Colon (tissue), 2 donors: ENCODE data around the gene ADCY4.
"Not testable (repeated sequence)": the region's sequence is repeated elsewhere in the genome, so short reads cannot be mapped to it uniquely, and the experiment has no call there.

Experiments
- FAIRE-seq: peaks from 2 replicates; lab custom pipeline; 2012; peaks lifted over from hg19 to GRCh38; lab: Jason Lieb, UNC
- donor health status: control.
- donor health status: control.

Gene ADCY4

DNA sequence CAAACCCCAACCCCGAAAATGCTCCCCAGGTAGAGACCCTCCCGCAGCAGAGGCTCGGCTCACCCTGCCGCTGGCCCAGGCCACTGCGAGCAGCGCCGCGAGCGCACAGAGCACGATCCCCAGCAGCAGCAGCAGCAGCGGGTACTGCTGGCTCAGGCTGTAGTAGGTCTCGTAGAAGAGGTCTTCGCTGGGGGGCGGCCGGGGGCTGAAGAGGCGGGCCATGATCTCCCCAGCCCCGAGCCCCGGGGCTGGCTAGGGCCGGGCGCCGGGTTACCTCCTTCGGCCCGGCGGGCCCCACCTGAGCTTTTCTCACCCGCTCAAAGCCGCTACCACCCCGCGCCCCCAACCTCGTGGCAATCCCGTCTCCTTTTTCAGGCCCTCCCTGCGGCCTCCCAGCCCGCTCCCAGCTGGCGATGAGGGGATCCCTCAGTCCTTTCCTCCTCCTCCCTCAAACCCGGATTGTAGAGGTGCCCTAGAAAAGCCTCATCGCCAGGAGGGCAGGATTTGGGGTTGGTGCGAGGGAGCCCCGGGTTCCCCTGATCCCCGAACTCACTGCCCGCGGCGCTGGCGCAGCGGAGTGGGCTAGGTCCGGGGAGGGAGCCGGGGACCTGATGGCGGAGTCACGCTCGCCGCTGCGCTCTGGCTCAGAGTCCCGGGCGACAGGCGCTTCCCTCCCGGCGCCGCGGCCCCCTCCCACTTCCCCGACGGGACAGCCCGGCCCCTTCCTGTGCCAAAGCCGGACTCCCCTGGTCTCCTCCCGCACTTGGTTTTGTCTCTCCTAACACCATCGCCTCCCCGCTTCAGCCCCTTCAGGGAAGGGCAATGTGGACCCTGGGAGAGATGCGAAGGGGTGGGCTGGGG lies at the start of gene ADCY4:
Gene ADCY4, minus strand, starts transcription at position 641 of the 861 bp plus-strand sequence. Its CDS starts 419 bp downstream, at position 222.
- FAIRE-seq: no peak

DNA sequence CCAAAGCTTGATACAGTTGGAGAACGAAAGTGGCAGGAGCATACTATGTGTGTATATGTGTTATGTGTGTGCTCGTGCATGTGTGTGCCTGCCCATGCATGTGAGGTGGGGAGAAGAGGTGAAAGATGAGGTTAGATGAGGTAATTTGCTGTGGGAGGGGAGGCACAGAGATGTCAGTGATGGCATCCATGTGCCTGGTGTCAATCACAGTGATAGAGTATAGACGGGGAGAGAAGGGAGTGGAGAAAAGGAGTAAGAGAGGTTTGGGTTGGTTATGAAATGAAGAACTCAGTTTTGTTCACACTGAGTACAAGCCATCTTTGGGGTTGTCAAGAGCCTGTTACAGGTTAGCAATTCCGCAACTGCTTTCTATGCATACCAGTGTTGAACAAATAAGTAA lies 49.3 kb upstream of the ADCY4 start:
- FAIRE-seq: no peak

DNA sequence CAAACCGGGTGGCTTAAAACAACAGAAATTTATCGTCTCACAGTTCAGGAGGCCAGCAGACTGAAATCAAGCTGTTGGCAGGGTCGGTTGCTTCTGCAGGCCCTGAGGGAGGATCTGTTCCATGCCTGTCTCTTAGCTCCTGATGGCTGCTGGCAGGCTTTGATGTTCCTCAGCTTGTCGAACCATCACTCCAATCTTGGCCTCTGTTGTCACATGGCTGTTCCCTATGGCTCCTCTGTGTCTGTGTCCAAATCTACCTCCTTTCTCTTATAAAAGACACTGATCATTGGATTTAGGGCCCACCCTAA lies 47.1 kb upstream of the ADCY4 start:
- no peak for FAIRE-seq

DNA sequence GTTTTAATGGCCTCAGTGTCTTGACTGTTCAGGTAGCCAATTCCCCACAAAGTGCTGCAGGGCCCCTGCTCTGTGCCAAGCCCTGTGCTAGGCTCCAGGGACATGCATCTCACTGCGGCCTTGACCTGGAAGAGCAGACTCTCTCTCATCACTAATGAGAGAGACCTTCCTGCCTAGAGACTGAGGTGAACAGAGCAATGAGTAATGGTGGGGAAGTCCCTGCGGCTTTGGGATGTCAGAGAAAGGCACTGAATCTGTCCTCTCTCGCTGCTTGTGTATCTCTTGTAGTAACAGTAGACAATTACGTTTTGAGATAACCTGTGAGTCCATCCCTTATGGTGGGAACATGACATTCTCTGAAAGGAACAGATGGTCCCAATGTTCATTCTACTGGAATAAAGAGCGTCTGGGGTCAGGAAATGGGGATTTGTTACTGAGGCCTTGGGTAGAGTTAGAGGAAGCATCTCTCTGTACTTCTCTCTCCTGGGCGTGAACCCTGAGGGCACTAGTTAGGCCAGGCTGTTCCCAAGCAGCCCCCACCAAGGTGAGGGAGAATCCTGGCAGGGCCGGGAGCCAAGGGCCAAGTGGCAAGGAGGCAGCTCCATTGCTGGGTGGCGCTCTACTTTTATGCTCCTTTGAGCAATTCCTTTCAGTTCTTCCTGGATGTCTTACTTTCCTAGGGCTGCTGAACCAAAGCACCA lies 46.6 kb upstream of the ADCY4 start:
- no peak for FAIRE-seq

DNA sequence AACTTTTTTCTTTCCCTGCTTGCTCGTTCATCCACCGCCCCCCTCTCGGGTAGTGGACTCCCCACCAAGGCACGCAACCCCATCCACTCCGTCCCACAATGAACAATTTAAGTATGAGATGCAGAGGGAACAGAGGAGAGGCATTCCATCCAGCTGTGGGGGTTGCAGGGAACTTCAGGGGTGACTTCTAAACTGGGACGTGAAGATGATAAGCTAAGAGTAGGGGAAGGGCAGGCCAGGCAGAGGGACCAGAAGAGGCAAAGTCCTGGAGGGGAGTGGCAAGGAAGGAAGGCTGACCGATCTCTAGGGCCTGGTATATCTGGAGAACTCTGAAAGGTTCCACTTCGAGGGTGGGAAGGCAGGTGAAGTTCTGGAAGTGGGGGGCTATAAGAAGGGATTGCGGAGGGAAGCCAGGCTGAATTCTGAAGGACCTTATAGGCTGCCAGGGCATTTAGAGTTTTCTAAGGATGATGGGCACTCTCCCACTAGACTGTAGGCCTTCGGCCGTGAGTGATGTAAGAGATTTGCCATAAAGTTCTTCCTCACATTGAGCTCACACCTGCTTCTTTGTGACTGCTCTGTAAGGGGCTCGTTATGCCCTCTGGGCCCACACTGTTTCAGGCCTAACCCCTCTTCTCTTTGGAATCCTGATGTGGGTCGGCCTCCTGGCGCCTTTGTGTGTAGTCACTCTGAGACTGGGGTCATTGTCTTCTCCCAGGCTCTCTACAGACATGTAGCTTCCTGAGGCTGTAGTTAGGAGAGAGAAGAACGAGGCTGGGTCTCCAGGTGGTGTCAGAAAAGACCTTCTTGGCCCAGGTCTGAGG lies 45.2 kb upstream of the ADCY4 start:
- FAIRE-seq: no peak

DNA sequence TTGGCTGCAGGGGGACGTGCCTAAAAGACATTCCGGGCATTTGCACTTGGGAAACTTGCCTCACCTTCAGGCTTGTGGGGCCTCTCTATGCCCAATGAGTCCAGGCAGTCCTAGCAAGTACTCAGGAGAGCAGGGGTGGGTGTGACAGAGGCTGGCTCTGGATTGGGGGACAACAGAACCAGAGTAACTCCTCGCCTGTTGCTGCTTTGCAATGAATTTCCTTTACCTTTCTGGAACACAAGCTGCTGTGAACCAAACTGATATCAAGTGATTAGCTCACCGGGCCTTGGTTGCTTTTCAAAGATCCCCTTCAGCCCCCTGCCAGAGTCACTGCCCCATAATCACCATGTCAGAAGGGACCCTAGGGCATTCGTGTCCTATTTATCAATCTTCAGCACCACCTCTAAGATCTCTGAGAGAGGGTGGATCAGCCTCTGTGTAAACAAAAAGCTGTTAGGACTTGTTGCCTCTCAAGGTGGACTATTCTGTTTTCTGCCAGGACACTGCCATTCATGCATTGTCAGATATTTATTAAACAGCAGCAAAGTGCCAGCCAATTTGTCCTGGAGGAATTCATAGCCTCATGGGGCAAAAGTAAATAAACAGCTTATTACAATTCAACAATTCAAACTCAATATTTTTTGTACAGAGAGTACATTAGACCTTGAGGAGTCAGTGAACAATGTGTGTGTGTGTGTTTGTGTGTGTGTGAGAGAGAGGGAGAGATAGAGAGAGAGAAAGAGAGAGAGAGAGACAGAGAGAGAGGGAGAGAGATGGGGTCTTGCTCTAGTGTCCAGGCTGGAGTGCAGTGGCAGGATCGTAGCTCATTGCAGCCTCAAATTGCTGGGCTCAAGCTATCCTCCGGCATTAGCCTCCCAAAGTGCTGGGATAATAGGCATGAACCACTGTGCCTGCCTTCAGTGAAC lies 44.4 kb upstream of the ADCY4 start:
- no peak for FAIRE-seq

DNA sequence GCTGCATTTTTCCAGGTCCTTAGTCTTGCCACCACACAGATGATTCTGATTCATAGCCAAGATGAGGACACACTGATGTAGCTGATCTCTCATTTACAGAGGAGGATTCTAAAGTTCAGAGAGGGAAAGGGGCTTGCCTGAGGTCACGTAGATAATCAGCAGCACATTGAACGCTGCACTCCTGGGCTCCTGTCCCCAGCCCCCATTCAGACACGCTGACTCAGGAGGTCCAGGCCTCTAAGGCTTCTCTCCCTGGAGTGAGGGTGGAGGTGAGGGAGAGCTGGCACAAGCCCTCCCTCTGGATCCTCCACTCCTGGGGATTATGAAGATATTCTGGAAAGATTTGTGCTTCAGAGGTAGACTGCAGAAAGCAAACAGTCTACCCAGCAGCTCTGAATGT lies 43.5 kb upstream of the ADCY4 start:
- FAIRE-seq: no peak

DNA sequence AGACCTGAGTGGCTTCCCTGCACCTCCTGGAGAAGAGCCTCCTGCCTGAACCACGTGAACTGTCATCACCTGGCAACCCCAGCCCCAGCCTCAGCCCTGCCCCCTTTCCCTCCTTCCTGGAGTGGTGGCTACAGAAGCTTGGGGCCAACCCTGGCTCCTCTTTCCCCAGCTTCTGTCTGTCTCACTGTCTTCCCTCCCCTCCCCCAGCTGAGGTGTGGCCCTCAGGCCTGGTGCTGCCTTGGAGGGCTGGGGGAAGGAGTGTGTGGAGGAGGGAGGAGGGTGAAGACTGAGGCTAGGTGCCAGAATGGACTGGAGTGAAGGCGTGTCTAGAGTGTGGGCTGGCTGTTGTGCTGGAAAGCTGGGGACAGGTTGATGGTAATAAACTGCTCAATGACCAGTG lies 42.8 kb upstream of the ADCY4 start:
- FAIRE-seq: no peak

DNA sequence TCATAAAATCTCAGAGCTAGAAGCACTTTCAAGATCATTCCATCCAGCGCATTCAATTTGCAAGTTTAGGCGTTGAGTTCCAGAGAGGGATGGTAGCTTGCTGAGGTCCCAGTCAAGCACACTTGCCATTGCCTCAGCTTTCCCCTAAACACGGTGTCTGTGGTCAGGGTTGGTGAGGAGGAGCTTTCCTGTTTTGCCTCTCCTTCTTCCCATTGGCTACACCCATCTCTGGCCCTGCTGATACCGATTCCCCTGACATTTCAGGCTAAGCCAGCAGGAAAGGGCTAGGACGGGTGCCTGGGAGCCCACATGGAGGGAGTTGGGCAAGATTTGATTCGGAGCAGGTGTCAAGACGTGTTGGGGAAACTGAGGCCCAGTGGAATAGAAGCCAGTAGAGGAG lies 42.3 kb upstream of the ADCY4 start:
- FAIRE-seq: no peak

DNA sequence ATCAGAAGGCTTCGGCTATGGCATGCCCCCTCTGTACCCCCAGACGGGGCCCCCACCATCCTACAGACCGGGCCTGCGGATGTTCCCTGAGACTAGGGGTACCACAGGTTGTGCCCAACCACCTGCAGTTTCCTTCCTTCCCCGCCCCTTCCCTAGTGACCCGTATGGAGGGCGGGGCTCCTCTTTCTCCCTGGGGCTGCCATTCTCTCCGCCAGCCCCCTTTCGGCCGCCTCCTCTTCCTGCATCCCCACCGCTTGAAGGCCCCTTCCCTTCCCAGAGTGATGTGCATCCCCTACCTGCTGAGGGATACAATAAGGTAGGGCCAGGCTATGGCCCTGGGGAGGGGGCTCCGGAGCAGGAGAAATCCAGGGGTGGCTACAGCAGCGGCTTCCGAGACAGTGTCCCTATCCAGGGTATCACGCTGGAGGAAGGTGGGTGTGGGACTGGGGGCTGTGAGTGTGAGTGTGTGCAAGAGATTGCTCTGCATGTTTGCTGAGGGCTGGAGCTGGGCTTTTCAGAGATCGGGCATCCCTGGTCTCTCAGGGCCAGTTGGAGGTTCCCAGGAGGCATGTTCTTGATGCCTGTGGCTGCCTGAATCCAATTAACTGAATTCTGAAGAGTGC lies 41.7 kb upstream of the ADCY4 start:
- no peak for FAIRE-seq

DNA sequence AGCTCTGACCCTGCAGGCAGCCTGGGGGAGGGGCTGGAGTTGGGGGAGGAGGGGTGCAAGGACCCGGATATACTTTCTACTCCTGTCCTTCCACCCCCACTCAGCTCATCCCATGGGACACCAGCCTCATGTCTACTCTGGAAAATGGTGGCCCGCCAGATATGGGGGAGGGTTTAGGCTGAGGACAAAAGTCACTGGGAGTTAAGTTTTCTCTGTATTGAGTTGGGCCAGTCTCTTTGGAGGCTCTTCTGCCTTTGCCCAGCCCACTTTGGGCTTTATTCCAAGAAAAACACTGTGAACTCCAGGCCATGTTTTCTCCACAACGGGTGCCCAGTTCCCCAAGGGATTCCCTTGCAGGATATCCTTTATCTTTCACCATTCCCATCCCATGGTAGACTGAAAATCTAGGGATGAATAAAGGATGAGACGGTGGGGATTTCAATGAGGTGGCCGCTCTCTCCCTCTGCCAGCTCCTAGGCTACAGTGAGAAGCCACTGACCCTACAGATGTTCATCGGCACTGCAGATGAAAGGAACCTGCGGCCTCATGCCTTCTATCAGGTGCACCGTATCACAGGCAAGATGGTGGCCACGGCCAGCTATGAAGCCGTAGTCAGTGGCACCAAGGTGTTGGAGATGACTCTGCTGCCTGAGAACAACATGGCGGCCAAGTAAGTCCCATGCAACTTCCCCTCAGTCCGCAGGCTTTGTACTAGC lies 38.0 kb upstream of the ADCY4 start:
- no peak for FAIRE-seq

DNA sequence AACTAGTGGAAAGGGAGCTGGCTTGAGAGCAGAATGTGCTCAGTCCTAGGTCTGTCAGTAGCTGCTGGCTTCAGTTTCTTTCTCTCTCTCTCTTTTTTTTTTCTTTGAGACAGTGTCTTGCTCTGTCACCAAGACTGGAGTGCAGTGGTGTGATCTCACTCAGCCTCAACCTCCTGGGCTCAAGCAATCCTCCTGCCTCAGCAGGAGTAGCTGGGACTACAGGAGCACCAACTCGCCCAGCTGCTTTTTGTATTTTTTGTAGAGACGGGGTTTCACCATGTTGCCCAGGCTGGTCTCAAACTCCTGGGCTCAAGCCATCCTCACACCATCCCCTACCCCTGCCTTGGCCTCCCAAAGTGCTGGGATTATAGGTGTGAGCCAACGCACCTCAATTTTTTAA lies 36.7 kb upstream of the ADCY4 start:
- FAIRE-seq: not testable (repeated sequence)

DNA sequence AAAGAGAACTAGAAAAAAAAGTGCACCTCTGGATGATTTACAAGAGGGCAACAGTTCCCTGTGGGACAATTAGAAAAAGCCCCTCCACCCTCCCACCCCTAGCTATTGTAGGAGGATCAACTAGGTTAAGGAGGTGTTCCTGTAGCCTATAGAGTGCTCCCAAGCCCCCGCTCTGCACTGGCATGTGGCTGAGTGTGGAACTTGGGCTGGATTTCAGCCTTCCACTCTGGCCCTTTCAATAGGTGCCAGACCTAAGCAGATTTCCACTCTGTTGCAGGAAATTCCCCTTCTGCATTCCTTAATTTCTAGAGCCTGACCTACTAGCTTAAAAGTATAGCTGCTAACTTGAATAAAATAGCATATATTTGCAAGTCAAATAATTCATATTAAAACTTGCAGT lies 35.9 kb upstream of the ADCY4 start:
- no peak for FAIRE-seq

DNA sequence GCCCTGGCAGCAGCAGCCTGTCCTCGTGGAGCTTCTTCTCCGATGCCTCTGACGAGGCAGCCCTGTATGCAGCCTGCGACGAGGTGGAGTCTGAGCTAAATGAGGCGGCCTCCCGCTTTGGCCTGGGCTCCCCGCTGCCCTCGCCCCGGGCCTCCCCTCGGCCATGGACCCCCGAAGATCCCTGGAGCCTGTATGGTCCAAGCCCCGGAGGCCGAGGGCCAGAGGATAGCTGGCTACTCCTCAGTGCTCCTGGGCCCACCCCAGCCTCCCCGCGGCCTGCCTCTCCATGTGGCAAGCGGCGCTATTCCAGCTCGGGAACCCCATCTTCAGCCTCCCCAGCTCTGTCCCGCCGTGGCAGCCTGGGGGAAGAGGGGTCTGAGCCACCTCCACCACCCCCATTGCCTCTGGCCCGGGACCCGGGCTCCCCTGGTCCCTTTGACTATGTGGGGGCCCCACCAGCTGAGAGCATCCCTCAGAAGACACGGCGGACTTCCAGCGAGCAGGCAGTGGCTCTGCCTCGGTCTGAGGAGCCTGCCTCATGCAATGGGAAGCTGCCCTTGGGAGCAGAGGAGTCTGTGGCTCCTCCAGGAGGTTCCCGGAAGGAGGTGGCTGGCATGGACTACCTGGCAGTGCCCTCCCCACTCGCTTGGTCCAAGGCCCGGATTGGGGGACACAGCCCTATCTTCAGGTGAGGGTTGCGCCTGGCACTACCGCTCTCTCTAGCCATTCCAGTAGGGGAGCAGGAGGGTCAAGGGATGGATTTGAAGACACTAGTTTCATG lies 35.2 kb upstream of the ADCY4 start:
- no peak for FAIRE-seq

DNA sequence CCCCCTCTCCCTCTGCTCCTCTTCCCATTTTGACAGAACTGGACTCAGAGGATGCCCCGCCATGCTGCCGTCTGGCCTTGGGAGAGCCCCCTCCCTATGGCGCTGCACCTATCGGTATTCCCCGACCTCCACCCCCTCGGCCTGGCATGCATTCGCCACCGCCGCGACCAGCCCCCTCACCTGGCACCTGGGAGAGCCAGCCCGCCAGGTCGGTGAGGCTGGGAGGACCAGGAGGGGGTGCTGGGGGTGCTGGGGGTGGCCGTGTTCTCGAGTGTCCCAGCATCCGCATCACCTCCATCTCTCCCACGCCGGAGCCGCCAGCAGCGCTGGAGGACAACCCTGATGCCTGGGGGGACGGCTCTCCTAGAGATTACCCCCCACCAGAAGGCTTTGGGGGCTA lies 34.6 kb upstream of the ADCY4 start:
- no peak for FAIRE-seq

DNA sequence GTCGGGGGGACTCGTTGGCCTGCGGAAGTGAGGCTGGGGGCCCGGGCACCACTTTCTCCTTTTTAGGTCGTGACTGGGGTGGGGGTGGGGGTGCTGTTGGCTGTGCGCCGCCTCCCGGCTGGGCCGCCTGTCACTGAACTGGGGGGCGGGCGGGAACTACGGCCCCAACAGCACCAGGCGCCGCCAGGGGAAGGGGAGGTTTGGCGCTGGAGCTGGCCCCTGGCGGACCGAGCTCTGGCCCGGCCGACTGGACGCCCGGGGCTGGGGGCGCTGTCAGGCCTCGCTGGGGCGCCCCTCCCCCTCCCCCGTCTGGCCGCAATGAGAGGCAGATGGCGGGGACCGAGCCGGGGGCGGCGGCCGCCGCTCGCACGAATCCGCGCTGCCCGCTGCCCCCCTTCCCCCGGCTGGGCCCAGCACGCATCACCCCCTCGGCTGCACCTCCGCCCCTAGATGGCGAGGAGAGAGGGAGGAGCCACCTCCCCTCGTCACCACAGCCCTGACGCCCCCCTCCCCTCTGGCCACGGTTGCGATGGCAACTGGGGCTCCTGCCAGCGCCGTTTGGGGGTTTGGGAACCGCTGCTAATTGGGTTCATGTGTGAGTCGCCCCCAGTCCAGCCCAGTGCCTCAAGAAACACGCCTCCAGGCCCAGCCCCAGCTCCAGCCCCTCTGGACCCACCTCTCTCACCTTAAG lies 33.8 kb upstream of the ADCY4 start:
- no peak for FAIRE-seq

DNA sequence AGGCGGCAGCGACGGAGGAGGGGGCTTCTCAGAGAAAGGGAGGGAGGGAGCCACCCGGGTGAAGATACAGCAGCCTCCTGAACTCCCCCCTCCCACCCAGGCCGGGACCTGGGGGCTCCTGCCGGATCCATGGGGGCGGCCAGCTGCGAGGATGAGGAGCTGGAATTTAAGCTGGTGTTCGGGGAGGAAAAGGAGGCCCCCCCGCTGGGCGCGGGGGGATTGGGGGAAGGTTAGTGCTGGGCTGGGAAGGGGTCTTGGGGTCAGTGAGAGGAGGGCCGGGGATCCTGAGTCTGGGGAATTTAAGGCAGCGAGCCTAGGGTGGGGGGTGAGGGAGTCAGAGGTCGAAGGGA lies 33.3 kb upstream of the ADCY4 start:
- no peak for FAIRE-seq

DNA sequence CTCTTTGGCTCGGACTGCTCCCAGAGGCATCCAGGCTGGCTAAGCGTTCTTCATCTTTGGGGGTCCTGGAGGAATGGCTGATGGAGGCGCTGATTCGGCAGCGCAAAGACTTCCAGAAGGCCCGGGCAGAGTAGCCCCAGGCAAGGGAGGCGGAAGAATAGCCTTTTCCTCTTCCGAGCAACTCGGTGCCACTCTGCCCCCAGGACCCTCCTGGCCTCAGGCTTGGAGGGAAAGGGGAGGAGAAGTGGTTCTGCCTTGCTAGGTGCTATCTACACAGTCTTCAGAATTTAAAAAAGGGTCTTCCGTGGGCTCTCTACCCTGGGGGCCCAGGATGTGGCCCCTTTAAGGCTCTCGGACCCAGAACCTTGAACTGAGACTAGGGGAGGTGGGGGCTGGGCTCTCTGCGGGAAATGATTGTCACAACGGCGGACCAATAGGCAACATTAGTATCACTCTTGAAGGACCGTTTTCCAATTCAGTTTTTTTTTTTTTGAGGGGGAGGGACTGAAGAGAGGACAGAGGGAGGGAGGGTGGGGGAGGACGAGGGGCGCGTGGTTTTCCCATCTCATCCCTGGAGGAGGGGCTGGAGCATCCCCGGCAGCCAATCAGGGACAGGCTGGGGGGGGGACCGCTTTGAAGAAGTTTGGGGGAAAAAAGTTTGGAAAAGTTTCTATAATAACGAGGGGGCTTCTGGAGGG lies 32.8 kb upstream of the ADCY4 start, which contains the start of gene NFATC4:
Gene NFATC4, plus strand, starts transcription at position 671 of the 698 bp plus-strand sequence. CDS start 157 bp downstream, outside the sequence.
- FAIRE-seq: no peak
